Activated naive CD4-positive, alpha-beta T cell treated with anti-CD3 and anti-CD28 coated beads, Interleukin-2, amount 50 U/mL, for 16 hours (primary cell): Measurements from ENCODE around the gene HLCS.
A peak's percentile ranks its signal among the peaks of the same experiment; 100 is the strongest.
"Not testable (repeated sequence)": the region's sequence is repeated elsewhere in the genome, so short reads cannot be mapped to it uniquely, and the experiment has no call there.

Experiments used
- DNase-seq: peaks from one replicate; pipeline ENCODE4 v3.0.0-alpha.2; 2020

HLCS gene

DNA sequence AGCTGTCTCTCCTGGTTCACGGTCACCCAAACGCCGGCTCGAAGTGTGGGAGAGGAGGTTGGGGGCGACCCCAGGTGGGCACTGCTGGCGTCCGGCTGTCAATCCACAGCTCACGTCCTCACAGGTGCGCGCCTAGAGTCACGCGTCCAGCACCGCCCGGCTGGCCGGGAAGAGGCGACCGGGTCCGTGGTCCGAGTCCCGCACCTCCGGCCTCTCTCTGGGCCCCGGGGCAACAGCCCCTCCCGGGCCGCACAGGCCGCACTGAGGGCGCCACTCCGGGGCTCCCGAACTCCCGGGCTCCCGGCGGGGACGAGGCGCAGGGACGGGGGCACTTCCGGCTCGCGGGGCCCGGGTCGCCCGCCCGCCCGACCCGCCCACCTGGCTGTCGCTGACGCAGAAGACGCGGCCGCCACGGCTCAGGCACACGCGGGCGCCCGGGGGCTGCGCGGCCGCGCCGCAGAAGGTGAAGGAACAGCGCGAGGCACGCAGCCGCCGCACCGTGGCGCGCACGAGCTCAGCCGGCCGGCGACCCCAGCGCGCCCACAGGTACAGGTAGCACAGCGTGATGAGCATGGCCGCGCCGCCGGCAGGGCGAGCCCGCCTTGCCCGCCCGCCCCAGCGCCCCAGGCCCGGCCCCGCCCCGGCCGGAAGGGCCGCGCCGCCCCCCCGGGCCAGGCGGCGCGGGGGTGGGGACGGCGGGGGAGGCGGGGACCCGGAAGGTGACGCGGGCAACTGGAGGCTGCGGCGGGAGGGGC is at the start of gene HLCS:
Gene HLCS, minus strand, starts transcription at position 604 of the 755 bp plus-strand sequence. Its CDS starts 31 bp downstream, at position 573.
- DNase-seq = peak; percentile 79

DNA sequence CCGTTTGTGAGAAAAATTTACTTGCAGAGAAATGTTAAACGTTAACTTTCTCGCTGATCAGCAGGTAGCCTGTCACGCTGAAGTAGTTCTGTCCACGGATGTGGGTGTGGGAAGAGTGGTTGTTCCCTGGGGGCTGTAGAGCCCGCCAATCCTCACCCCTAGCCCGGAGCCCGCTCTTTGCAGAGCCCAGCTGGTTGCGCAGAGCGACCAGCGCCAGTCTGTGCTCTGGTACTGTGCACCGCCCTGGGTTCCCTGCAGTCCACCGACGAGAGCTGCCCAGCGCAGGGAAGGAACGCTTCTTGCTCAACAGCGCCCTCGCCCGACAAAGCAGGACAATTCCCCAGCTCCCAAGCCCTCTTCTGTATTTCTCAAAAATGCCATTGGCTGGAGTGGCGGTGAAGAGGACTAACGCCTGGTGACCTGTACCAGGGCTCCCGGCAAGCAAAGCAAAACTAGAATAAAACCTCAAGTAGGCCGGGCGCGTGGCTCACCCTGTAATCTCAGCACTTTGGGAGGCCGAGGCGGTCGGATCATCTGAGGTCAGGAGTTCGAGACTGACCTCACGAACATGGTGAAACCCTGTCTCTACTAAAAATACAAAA is 43.4 kb upstream of the HLCS start:
- peak; percentile 76 for DNase-seq

DNA sequence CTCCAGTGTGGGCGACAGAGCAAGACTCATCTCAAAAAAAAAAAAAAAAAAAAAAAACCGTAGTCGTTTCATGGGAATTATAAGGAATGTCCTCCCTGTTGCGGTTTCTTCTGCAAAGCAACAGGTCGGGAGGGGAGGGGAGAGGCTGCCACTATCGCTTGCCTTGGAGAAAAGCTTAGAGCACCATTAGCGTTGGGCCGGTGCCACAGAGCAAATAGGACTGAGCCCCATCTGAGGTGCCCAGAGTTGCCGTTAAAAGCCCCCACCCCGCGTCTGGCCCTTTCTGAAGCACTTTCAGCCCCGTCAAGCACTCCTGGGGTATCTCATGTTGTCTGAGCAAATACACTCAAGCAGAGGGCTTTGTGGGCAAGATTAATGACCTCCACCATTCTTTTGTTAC is 42.3 kb upstream of the HLCS start:
- DNase-seq = no peak

DNA sequence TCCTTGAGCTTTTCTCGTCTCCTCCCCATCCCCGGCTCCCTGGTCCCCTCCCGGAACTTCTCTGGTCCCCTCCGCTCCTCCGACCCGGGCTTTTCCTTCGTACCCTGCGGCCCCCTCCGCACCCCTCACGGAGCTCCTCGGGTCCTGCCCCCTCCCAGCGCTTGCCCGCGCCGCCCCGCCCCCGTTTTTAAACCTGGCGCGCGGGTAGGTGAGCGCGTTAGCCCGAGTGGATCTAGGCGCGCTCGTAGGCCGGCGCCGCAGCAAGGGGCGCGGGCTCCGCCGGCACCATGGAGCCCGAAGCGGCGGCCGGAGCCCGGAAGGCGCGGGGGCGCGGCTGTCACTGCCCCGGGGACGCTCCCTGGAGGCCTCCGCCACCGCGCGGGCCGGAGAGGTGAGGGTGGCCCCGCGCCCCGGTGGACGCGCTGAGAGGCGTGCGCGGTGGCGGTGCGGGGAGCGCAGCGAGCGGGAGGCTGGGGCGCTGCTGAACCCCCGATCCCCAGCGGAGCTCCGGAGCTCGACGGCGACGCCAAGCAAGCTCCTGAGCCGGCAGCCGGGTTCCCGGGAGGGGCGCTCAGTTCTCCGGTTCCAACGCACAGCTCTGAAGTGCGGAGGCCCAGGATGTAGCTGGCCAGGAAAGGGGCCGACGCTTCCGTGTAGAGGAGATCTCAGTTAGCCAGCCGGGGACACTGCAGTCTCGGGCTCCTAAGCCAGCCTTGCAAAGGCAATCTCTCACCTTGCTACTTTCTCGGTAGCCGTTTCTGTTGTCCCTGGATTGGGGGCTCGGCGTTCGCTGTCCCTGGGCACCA is 40.2 kb upstream of the HLCS start, which contains the start of gene RIPPLY3:
Gene RIPPLY3, plus strand, starts transcription at position 217 of the 806 bp plus-strand sequence. Its CDS starts 71 bp downstream, at position 288.
- DNase-seq = peak; percentile 24

DNA sequence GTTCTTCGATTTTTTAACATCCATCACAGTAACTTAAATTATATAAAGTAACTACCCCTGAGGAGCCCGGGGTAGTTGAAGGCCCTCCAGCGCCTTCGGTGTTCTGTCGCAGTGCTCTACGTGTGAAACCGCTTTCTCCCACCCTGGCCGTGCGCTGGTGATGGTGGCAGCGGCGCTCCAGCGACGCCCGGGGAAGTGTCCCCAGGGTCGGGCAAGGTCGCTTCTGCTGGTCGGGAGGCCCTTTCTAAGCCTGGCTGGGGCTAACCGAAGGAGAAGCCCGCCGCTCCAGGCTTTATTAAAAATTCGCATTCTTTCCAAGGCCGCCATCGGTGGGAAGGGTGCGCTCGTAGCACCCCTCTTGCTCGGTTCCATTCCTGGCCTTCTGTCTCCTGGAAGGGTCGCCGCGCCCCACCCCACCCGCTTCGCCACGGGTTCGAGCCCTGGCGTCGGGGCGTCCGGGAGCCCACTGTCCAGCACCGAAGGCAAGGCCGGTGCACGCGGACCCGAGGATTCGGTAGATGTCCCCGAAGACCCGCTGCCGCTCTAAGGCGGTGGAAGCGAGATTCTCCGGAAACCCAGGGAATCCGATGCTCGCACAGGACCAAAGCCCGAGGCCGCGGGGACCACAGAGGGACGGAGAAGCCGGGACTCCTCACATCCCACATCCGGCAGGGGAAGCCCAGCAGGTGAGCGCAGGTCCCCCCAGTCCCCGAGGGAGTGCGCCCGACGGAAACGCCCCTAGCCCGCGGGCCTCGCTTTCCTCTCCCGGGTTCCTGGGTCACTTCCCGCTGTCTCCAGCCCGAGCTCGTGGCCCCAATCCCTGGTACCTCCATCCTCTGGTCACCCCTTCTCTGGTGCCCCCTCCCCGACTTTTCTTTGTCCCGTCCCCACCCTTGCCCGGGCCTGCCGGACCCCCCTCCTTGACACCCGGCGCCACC is 39.3 kb upstream of the HLCS start:
- no peak for DNase-seq

DNA sequence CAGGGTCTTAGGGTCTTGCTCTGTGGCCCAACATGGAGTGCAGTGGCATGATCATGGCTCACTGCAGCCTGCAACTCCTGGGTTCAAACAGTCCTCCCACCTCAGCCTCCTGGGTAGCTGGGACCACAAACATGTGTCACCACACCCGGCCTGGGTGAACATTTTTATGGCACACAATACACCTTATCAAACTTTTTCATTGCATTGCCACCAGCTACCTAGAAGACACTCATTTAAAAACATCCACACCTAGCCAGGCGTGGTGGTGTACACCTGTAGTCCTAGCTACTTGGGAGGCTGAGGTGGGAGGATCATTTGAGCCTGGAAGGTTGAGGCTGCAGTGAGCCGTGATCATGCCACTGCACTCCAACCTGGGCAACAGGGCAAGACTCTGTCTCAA is 37.4 kb upstream of the HLCS start:
- DNase-seq = not testable (repeated sequence)

DNA sequence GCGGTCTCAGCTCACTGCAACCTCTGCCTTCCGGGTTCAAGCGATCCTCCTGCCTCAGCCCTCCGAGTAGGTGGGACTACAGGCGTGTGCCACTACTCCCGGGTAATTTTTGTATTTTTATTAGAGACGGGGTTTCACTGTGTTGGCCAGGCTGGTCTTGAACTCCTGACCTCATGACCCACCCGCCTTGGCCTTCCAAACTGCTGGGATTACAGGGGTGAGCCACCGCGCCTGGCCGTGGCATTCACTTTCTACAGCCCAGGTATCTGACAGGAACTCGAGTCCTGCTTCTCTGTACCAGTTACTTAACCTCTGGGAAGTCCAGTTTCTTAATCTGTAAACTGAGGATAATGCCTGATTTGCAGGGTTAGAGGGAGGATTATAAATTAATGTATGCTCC is 36.4 kb upstream of the HLCS start:
- not testable (repeated sequence) for DNase-seq

DNA sequence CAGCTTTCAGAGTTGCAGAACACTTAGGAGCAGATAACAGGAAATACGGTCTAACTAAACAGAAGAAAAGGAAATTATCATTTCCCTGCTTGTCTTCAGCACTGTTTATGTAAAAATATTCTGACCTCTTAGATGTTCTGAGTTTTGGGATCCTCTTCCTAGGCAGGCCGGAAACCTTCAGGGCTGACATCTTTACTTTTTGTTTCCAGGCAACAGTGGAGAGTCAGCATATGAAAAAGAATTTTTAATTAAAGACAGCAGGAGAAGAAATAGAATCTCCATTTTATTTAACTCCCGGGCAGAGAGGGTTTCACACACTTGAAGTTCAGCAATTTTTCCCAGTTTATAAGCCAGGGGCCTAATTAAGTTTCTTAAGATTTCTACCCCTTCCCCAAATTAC is 35.0 kb upstream of the HLCS start:
- no peak for DNase-seq

DNA sequence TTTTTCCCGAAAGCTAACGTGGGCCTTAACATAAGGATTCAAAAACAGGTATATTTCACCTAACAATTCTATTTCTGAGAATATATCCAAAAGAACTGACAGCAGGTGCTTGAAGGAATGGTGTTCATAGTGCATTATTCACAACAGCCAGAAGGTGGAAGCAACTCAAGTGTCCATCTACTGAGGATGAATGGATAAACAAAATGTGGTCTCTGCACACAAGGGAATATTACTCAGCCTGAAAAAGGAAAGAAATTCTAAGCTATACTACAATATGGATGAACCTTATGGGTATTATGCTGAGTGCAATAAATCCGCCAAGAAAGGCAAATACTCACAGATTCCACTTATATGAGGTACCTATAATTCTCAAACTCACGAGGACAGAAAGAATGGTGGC is 33.9 kb upstream of the HLCS start:
- no peak for DNase-seq

DNA sequence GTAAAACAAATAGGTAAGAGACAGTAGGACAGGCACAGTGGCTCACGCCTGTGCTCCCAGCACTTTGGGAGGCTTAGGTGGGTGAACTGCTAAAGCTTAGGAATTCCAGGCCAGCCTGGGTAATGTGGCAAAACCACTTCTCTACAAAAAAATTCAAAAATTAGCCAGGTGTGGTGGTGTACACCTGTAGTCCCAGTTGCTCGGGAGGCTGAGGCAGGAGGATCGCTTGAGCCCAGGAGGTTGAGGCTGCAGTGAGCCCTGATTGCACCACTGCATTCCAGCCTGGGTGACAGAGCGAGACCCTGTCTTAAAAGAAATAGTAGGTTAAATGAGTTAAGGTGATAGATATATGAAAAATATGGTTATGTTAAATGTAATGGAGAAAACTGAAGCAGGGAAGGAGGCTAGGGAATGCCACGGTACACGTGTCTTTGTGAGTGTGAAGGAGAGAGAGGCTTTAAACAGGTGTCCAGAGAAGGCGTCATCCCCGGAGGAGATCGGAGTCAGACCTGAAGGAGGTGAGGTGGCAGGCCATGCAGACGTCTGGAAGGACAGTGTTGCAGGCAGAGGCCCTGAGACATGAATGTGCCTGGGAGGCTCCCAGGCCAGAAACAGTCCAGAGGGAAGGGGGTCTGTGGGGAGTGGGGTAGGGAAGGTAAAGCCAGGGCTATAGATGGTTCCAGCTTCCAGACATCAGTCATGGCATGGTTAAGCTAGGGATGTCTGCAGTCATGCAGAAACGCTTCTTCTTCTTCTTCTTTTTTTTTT is 32.8 kb upstream of the HLCS start:
- no peak for DNase-seq

DNA sequence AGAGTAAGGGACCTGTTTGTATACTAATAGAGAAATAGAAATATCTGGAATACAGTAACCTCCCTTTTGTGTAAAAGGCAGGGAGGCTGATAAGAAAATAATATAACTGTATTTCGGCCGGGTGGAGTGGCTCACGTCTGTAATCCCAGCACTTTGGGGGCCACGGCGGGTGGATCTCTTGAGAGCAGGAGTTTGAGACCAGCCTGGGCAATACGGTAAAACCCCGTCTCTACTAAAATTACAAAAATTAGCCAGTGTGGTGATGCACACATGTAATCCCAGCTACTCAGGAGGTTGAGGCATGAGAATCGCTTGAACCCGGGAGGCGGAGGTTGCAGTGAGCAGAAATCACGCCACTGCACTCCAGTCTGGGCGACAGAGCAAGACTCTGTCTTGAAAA is 28.8 kb upstream of the HLCS start:
- DNase-seq = not testable (repeated sequence)

DNA sequence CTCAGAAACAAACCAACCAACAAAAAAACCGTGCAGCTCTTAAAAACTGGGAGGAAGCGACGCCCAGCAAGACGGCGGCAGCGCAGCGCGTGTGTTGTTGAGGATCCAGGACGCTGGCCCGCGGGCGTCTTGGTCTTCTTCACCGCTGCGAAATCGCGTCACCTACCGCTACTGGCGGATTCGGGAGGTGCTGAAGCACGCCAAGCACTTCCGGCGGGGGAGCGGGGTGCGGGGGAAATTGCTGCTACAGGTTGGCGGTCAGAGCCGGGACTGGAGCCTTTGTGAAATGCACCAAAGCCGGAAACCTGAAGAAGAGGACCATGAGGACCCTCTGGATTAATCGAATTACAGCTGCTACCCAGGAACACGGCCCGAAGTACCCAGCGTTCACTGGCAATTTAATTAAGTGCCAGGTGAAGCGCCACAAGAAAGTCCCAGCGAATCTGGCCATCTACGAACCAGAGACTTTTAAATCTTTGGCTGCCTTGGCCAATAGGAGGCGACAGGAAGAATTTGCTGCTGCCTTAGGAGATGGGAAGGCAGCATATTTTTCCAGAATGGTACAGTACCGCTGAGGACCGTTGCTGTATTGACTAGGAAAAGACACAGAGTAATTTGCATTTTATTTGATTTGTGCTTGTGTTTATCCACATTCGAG is 28.2 kb upstream of the HLCS start:
- DNase-seq = peak; percentile 34

DNA sequence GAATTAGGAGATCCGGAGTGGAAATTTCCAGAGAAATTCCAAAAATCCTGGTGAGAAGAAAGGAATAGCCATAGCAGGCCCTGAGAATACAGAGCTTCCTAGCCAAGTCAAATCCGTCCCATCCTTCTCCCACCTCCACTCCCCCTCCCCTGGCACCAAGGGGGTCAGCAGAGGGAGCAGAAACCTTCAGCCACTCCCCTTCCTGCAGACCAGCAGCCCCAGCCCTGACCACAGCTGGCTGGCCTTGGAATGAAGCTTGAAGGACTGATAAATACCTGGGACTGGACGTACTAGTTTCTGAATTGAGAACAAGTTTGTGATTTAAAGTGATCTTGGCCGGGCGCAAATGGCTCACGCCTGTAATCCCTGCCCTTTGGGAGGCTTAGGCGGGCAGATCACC is 26.2 kb upstream of the HLCS start:
- DNase-seq = no peak

DNA sequence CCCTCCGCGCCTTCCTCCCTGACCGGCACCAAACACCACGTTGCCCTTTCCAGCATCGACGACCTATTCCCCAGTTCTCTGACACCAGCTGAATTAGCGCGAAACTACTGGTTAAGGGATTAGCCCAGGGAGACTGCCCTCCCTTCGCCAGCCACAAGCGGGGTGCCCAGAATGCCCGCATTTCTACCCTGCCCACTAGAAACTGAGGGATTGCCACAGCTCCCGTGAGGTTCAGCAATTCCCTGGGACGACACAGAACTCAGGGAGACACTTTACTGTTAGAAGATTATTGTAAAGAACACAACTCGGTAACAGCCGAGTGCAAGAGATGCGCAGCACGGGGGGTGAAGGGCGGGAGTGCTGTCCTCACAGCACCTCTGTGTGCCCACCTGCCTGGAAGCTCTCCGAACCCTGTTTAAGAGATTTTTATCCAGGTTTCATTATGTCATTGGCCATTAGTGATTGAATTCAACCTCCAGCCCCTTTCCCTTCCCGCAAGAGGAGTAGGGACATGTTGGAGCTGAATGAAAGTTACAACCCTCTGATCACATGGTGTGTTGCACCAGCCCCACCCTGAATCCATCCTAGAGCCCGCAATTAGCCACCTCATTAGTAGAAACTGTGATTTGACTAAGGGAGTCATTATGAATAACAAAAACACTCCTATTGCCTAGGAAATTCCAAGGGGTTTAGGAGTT is 24.2 kb upstream of the HLCS start:
- no peak for DNase-seq

DNA sequence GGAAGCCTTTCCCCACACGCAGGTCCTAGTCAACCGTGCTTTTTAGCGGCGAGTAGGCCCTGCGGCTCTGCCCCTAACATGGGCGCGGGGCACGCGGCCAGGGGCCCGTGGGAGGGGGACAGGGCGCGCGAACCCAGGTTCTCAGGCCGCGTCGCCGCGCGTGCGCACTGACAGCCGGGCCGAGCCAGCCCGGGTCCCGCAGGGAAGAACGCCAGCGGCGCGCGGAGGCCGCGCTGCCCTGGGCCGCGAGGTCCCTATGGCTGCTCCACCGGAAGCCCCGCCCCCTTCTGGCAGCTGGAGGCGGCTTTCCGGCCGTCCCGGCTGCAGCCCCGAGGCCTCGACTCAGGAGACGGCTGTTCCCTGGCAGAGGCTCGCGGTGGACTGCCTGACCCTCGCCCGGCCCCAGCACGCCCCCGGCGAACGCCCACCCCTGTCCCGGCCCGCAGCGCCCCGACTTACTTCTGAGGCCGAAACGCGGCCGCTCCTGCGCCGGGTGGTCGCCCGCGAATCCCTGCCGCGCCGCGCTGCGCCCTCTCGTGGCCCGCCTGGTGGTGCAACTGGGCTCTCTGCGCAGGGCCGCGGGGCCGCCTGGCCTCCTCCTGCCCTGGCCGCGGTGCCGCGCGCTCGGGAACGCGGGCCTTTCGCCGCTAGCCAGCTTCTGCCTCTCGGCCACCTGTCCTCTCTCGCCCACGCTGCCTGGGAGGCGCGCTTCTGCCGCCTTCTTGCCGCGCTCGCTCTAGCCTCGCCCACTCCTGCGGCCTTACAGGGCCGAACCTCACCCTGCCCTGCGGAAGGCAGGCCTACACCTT is 23.4 kb upstream of the HLCS start:
- peak; percentile 87 for DNase-seq

DNA sequence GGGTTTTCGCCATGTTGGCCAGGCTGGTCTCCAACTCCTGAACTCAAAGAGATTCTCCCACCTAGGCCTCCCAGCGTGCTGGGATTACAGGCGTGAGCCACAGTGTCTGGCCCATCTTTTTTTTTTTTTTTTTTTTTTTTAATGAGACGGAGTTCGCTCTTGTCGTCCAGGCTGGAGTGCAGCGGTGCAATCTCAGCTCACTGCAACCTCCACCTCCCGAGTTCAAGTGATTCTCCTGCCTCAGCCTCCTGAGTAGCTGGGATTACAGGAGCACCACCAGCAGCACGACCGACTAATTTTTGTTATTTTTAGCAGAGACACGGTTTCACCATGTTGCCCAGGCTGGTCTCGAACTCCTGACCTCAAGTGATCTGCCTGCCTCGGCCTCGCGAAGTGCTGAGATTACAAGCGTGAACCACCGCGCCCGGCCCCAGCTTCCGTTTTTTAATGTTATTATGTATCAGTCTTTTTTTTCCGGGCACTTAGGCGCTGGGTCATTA is 22.8 kb upstream of the HLCS start:
- DNase-seq = not testable (repeated sequence)

DNA sequence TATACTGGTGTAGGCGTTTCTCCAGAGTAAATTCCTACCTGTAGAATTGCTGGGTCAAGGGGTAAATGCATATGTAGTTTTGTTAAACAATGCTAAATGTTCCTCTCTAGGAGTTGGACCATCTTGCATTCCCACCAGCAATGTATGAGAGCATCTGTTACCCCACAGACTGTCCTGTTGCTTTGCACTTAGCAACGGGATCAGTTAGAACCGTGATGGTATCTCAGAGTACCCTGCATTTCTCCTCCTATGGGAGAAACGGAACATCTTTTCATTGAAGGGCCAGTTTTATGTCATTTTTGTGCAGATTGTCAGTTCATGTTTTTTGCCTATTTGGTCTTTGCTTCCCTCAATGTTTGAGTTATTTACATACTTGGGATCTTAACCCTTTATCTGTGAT is 22.1 kb upstream of the HLCS start:
- DNase-seq = no peak

DNA sequence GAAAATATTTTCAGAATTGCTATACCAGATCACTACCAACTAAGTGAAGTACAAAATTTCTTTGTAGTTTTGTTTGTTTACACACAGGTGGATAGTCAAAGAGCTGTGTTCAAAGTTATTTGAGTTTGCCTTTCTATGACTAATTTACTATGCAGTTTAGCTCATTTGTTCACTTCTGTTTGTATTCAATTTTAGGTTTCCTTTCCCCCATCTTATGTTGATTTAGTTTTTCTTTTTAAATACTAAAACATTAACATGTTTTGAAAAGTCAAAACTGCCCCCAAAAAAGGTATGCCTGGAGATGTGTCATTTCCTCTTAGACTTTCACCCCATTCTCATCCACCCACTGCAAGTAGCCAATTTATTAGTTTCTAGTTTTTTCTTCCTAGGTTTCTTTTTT is 21.4 kb upstream of the HLCS start:
- DNase-seq = no peak
